Stimulated activated CD4-positive, alpha-beta T cell treated with anti-CD3 and anti-CD28 coated beads, Interleukin-12 subunit alpha, Interleukin-12 subunit beta, amount 100 ng/mL, for 48 hours (primary cell): ENCODE results near the gene TSPAN18.

Experiments used
- DNase-seq, 3 donors: peaks; one replicate each; pipeline ENCODE4 v3.0.0-alpha.2; 2020; ENCODE audit warnings: low read depth in 2 of 3, low spot score in 1 of 3

TSPAN18 gene

GRCh38 chr11:44910591-44910990 is 183.8 kb downstream of the TSPAN18 start:
- no peak for DNase-seq

- peak; percentile 71 to 97 (median 82) for DNase-seq
These were observed 184.5 kb downstream of the TSPAN18 start for GRCh38 chr11:44911029-44911814.

GRCh38 chr11:44912270-44912987 is 185.7 kb downstream of the TSPAN18 start:
- no peak for DNase-seq

GRCh38 chr11:44913502-44913901 is 186.7 kb downstream of the TSPAN18 start:
- no peak for DNase-seq

GRCh38 chr11:44914105-44914504 is 187.3 kb downstream of the TSPAN18 start:
- no peak for DNase-seq

- DNase-seq = no peak
These were observed 188.2 kb downstream of the TSPAN18 start for GRCh38 chr11:44915004-44915403.

GRCh38 chr11:44915621-44916020 is 188.9 kb downstream of the TSPAN18 start:
- no peak for DNase-seq

GRCh38 chr11:44916331-44916730 is 189.6 kb downstream of the TSPAN18 start:
- no peak for DNase-seq

- DNase-seq = no peak
These were observed 190.1 kb downstream of the TSPAN18 start for GRCh38 chr11:44916801-44917385.

- no peak for DNase-seq
These were observed 191.0 kb downstream of the TSPAN18 start for GRCh38 chr11:44917741-44918140.

GRCh38 chr11:44920451-44920850 is 193.7 kb downstream of the TSPAN18 start:
- DNase-seq = no peak

GRCh38 chr11:44923115-44923514 is 196.4 kb downstream of the TSPAN18 start:
- no peak for DNase-seq

- DNase-seq = no peak
These were observed 197.0 kb downstream of the TSPAN18 start for GRCh38 chr11:44923806-44924205.

GRCh38 chr11:44926036-44926435 is 199.3 kb downstream of the TSPAN18 start:
- no peak for DNase-seq

- DNase-seq = peak; percentile 28 to 56 (median 48)
These were observed 200.5 kb downstream of the TSPAN18 start for GRCh38 chr11:44927174-44927661.

- DNase-seq = no peak
These were observed 201.4 kb downstream of the TSPAN18 start for GRCh38 chr11:44928144-44928543.

GRCh38 chr11:44928816-44929215 is 202.1 kb downstream of the TSPAN18 start:
- no peak for DNase-seq

GRCh38 chr11:44930588-44931302 is 204.0 kb downstream of the TSPAN18 start:
- no peak for DNase-seq

- DNase-seq = no peak
These were observed 204.7 kb downstream of the TSPAN18 start for GRCh38 chr11:44931466-44931865.

- DNase-seq = no peak
These were observed 207.3 kb downstream of the TSPAN18 start for GRCh38 chr11:44934110-44934509.

- no peak for DNase-seq
These were observed 208.0 kb downstream of the TSPAN18 start for GRCh38 chr11:44934735-44935250.
